ENCODE results near the gene ZNF805.
"Not testable (repeated sequence)": the region's sequence is repeated elsewhere in the genome, so short reads cannot be mapped to it uniquely, and the experiment has no call there.

The ZNF805 gene

DNA sequence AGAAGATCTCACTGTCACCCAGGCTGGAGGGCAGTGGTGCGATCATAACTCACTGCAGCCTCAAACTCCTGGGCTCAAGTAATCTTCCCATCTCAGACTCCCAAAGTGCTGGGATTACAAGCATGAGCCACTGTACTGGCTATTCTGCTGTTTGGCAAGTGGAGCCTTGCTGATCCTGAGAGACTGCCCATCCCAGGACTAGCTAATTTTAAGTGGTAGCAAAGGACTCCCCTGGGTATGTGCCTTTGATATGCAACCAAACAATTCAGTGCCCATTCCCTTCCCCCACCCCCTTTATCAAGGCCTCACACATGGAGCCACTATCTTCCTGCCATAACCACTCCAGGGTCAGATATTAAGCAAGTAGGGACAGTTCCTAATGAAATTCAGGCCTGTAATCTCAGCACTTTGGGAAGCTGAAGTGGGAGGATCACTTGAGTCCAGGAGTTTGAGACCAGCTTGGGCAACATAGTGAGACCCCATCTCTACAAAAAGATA, 22.9 kb downstream of the ZNF805 start:
- TF ChIP-seq, protein P1, sequence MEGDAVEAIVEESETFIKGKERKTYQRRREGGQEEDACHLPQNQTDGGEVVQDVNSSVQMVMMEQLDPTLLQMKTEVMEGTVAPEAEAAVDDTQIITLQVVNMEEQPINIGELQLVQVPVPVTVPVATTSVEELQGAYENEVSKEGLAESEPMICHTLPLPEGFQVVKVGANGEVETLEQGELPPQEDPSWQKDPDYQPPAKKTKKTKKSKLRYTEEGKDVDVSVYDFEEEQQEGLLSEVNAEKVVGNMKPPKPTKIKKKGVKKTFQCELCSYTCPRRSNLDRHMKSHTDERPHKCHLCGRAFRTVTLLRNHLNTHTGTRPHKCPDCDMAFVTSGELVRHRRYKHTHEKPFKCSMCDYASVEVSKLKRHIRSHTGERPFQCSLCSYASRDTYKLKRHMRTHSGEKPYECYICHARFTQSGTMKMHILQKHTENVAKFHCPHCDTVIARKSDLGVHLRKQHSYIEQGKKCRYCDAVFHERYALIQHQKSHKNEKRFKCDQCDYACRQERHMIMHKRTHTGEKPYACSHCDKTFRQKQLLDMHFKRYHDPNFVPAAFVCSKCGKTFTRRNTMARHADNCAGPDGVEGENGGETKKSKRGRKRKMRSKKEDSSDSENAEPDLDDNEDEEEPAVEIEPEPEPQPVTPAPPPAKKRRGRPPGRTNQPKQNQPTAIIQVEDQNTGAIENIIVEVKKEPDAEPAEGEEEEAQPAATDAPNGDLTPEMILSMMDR (IDR thresholded peaks at IDR 0.05; ENCODE audit: low read length, missing control alignments) = no peak
- H3K4me3 ChIP-seq (replicated peaks; ENCODE audit: low read depth, low read length) = no peak overlapping the region
- DNase-seq (ENCODE audit: low read depth) = no peak

DNA sequence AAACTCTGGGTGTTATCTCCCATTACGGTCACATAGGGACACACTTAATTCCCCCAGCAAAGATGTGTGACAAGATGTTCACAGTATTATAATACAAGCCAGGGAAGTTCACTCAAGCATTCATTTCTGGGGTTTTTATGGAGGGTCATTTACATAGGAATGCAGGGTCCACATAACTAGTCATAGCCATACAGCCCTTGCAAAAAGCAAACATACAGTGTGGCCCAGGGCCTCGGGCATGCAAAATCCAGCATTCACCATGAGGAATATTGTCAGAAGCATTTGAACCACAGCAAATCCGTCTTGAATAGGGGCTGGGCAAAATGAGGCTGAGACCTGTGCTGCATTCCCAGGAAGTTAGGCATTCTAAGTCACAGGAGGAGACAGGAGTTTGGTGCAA, 26.9 kb downstream of the ZNF805 start:
- no peak for DNase-seq (ENCODE audit: low read depth)
- TF ChIP-seq, protein P1 (IDR thresholded peaks at IDR 0.05; ENCODE audit: low read length, missing control alignments) = no peak
- no peak overlapping the region for H3K4me3 ChIP-seq (replicated peaks; ENCODE audit: low read depth, low read length)

DNA sequence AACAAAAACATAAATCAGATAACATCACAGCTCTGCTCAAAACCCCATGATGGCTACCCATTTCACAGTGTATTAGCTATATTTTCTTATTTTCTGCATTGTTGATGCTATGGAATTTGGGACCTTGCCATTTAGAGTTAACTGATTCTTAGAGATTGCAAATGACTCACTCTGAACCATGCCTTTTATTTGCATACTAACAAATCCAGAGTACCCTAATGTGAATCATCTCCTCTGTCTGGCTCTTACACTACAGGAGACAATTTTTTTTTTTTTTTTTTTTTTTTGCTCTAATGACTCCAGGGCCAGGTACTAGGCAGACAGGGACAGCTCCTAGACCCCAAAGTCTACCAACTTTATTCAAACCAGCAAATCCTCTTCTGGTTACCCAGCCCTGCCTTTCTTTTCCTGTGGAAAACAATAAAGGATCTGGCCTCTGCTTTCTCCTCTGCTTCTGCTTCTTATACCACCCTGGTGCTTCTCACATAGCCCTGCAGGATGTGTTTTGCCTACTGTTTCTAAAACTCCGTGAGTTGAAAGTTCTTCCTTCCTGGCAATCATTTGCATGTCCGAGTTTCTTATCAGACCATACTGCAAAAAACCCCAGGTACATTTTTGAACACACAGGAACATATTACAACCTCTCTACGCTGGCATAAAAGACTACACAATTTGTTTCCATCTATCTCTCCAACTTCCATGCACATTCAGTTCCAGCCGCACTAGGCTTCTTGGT, 29.3 kb downstream of the ZNF805 start:
- TF ChIP-seq, protein P1 (IDR thresholded peaks at IDR 0.05; ENCODE audit: low read length, missing control alignments) = no peak
- DNase-seq (ENCODE audit: low read depth) = peak; percentile 72

DNA sequence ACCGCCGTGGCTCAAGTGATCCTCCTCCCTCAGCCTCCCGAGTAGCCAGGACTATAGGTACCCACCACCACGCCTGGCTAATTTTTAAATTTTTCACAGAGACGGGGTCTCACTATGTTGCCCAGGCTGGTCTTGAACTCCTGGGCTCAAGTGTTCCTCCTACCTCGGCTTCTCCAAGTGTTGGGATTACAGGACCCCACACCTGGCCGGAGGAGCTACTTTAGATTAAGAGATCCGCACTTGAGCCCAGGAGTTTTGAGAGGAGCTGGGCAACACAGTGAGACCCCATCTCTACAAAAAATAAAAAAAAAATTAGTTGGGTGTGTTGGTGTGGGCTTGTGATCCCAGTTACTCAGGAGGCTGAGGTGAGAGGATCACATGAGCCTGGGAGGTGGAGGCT, 30.8 kb downstream of the ZNF805 start:
- no peak overlapping the region for H3K4me3 ChIP-seq (replicated peaks; ENCODE audit: low read depth, low read length)
- TF ChIP-seq, protein P1 (IDR thresholded peaks at IDR 0.05; ENCODE audit: low read length, missing control alignments) = no peak
- no peak for DNase-seq (ENCODE audit: low read depth)

More for the DNA sequence above, 29.3 kb downstream of the ZNF805 start:
- no peak overlapping the region for H3K4me3 ChIP-seq (replicated peaks; ENCODE audit: low read depth, low read length)

DNA sequence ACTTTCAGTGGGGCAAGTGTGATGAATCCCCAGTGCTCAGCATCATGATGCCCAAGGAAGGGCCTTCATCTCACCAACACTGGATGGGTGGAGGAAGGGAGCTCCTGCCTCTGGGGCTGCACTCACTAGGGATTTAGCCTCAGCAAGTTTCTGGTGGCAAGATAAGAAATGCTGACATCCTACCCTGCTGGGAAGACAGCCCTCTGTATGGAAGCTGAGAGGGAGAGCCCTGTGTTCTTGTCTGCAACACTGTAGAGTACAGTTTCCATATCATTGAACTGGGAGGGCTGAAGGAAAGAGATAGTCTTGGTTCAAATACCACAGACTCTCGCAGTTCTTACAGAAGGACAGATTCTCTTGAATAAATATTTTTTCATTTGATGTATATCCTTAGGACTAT, 32.6 kb downstream of the ZNF805 start:
- DNase-seq (ENCODE audit: low read depth) = no peak
- H3K4me3 ChIP-seq (replicated peaks; ENCODE audit: low read depth, low read length) = no peak overlapping the region
- TF ChIP-seq, protein P1 (IDR thresholded peaks at IDR 0.05; ENCODE audit: low read length, missing control alignments) = no peak

DNA sequence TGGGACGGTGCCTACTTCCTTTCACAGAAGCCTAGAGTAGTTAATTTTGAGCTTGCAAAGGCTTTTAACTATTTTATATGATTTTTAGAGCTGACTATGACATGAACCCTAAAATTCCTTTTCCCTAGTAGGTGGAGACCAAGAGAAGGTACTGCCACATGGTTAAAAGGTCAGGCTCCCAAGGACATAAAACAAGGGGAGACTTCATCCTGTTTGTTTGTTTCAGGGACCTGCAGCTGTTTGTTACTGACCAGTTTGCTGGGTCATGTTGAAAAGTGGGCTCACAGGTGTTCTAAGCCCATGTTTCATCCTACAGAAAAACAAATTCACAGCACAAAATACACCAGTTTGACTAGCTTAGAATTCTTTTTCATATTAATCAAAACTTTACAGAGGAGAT, 36.0 kb downstream of the ZNF805 start:
- H3K4me3 ChIP-seq (replicated peaks; ENCODE audit: low read depth, low read length) = no peak overlapping the region
- DNase-seq (ENCODE audit: low read depth) = no peak
- TF ChIP-seq, protein P1 (IDR thresholded peaks at IDR 0.05; ENCODE audit: low read length, missing control alignments) = no peak

DNA sequence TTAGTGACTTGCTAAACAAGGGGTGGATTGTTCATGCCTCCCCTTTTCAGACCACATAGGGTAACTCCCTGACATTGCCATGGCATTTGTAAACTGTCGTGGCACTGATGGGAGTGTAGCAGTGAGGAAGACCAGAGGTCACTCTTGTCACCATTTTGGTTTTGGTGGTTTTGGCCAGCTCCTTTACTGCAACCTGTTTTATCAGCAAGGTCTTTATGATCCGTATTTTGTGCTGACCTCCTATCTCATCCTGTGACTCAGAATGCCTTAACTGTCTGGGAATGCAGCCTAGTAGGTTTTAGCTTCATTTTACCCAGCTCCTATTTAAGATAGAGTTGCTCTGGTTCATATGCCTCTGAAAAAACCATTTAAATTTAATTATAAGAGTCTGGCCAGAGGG, 38.0 kb downstream of the ZNF805 start:
- DNase-seq (ENCODE audit: low read depth) = peak; percentile 57
- not testable (repeated sequence) for H3K4me3 ChIP-seq (replicated peaks; ENCODE audit: low read depth, low read length)
